ENCODE data around the gene WDR70. TPM values are rescaled to one million over a fixed set of nuclear protein-coding genes. Genes with fewer than 3 reads are reported as not detected.

The WDR70 gene
- total RNA-seq, 2 donors from 2014 or later: 34.2 to 36.1 TPM

DNA sequence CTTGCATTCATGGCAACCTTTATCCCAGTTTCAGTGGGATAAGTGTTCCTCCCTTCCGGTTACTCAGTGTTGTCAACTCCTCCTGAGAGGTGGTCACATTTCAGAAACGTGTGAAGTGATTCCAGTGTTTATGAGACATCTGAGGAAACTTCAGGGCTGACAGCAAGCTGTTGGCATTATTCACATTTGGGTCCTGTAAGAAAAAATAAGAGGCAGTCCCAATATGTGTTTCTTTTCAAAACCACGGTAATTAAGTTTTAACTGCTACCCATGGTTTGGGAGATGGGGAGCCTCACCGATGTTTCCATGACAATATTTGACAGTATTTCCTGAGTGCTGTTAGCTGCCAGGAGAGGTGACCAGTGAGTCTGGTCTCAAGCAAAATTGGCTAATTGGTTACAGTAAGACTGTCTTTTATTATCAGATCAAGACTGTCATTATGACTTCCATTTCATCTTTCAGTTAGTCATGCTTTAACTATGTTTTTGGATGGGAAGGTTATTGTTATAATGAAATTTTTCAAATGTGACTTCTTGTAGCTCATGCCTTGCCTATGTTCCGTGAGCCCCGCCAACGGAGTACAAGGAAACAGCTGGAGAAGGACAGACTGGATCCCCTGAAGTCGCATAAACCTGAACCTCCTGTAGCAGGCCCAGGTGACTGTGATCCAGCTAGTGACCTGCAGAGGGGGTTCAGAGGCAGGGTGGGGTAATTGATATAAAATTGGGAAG lies 345.4 kb downstream of the WDR70 start:
- Mint-ChIP-seq H3K4me1 (peaks cover 13% of the 10 kb centered on the region), H3K27me3 (ENCODE audit: insufficient read depth) (no peaks in the 10 kb centered on the region)
- no peak overlapping the region for H3K9ac ChIP-seq (ENCODE audit: extremely low read depth, low read length, poor library complexity, severe bottlenecking)

GRCh38 chr5:37725185-37725584 lies 346.1 kb downstream of the WDR70 start:
- Mint-ChIP-seq H3K36me3 (ENCODE audit: low read depth) (peaks cover 7% of the 10 kb centered on the region), H3K4me3 (no peak overlapping the region), H3K27ac (no peak overlapping the region), H3K27me3 (ENCODE audit: insufficient read depth) (no peaks in the 10 kb centered on the region), H3K4me1 (peaks cover 15% of the 10 kb centered on the region), H3K9me3 (no peaks in the 10 kb centered on the region)
- TF ChIP-seq, protein P1, sequence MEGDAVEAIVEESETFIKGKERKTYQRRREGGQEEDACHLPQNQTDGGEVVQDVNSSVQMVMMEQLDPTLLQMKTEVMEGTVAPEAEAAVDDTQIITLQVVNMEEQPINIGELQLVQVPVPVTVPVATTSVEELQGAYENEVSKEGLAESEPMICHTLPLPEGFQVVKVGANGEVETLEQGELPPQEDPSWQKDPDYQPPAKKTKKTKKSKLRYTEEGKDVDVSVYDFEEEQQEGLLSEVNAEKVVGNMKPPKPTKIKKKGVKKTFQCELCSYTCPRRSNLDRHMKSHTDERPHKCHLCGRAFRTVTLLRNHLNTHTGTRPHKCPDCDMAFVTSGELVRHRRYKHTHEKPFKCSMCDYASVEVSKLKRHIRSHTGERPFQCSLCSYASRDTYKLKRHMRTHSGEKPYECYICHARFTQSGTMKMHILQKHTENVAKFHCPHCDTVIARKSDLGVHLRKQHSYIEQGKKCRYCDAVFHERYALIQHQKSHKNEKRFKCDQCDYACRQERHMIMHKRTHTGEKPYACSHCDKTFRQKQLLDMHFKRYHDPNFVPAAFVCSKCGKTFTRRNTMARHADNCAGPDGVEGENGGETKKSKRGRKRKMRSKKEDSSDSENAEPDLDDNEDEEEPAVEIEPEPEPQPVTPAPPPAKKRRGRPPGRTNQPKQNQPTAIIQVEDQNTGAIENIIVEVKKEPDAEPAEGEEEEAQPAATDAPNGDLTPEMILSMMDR (conservative IDR thresholded peaks at IDR 0.05): peak; percentile 7
- Histone ChIP-seq H3K4me3 (ENCODE audit: low read length) (no peak overlapping the region), H3K27ac (ENCODE audit: low read depth, low read length) (no peak overlapping the region), H3K4me1 (ENCODE audit: control insufficient read depth, insufficient read depth, low read length) (no peaks in the 10 kb centered on the region), H3K9ac (ENCODE audit: extremely low read depth, low read length, poor library complexity, severe bottlenecking) (no peak overlapping the region), H3K27me3 (ENCODE audit: control insufficient read depth, insufficient read depth, low read length, poor library complexity, severe bottlenecking) (no peaks in the 10 kb centered on the region), H3K9me3 (ENCODE audit: control insufficient read depth, low read length) (no peaks in the 10 kb centered on the region), H3K36me3 (ENCODE audit: control insufficient read depth, insufficient read depth, low read length) (peaks cover 3% of the 10 kb centered on the region)
- 85 to 100% methylated on average over 1 to 2 of the region's 2 CpGs for WGBS, 2 experiments (ENCODE audit: insufficient coverage in 1 of 2, insufficient read length in 1 of 2)
- DNase-seq: no peak

More for the DNA sequence above, 345.4 kb downstream of the WDR70 start:
- DNase-seq: no peak
- Histone ChIP-seq H3K27ac (ENCODE audit: low read depth, low read length) (no peak overlapping the region), H3K4me1 (ENCODE audit: control insufficient read depth, insufficient read depth, low read length) (no peaks in the 10 kb centered on the region), H3K27me3 (ENCODE audit: control insufficient read depth, insufficient read depth, low read length, poor library complexity, severe bottlenecking) (no peaks in the 10 kb centered on the region), H3K9me3 (ENCODE audit: control insufficient read depth, low read length) (no peaks in the 10 kb centered on the region), H3K36me3 (ENCODE audit: control insufficient read depth, insufficient read depth, low read length) (peaks cover 3% of the 10 kb centered on the region), H3K4me3 (ENCODE audit: low read length) (no peak overlapping the region)
- TF ChIP-seq, protein P1 (conservative IDR thresholded peaks at IDR 0.05): peak; percentile 55
- H3K27ac Mint-ChIP-seq: no peak overlapping the region
- H3K9me3 Mint-ChIP-seq: no peaks in the 10 kb centered on the region
- no peak overlapping the region for H3K4me3 Mint-ChIP-seq
- peaks cover 5% of the 10 kb centered on the region for H3K36me3 Mint-ChIP-seq (ENCODE audit: low read depth)
- 94 to 97% methylated on average over 4 to 8 of the region's 8 CpGs for WGBS, 2 experiments (ENCODE audit: insufficient coverage in 1 of 2, insufficient read length in 1 of 2)

- H3K27me3 ChIP-seq (ENCODE audit: control insufficient read depth, insufficient read depth, low read length, poor library complexity, severe bottlenecking): no peaks in the 10 kb centered on the region
- H3K4me1 ChIP-seq (ENCODE audit: control insufficient read depth, insufficient read depth, low read length): no peaks in the 10 kb centered on the region
- H3K36me3 ChIP-seq (ENCODE audit: control insufficient read depth, insufficient read depth, low read length): peaks cover 3% of the 10 kb centered on the region
- no peak overlapping the region for H3K9ac ChIP-seq (ENCODE audit: extremely low read depth, low read length, poor library complexity, severe bottlenecking)
- H3K27ac Mint-ChIP-seq: no peak overlapping the region
- H3K4me3 Mint-ChIP-seq: no peak overlapping the region
- peaks cover 7% of the 10 kb centered on the region for H3K36me3 Mint-ChIP-seq (ENCODE audit: low read depth)
- H3K9me3 Mint-ChIP-seq: no peaks in the 10 kb centered on the region
- DNase-seq: no peak
- 100% methylated on average over 1 to 3 of the region's 3 CpGs for WGBS, 2 experiments (ENCODE audit: insufficient coverage in 1 of 2, insufficient read length in 1 of 2)
- peaks cover 7% of the 10 kb centered on the region for H3K4me1 Mint-ChIP-seq
- H3K9me3 ChIP-seq (ENCODE audit: control insufficient read depth, low read length): no peaks in the 10 kb centered on the region
- no peaks in the 10 kb centered on the region for H3K27me3 Mint-ChIP-seq (ENCODE audit: insufficient read depth)
- H3K4me3 ChIP-seq (ENCODE audit: low read length): no peak overlapping the region
- H3K27ac ChIP-seq (ENCODE audit: low read depth, low read length): no peak overlapping the region
- TF ChIP-seq, protein P1 (conservative IDR thresholded peaks at IDR 0.05): no peak
Measured at GRCh38 chr5:37727238-37727637, 348.1 kb downstream of the WDR70 start.
